Astrocyte (in vitro differentiated cells and primary cell): Measurements from ENCODE around the gene GMPR. TPM values are rescaled to one million over a fixed set of nuclear protein-coding genes. Genes with fewer than 3 reads are reported as not detected.

Experiments used
- DNase-seq: peaks from one replicate; pipeline ENCODE4 v3.0.0-alpha.2; 2010; ENCODE audit warnings: low read depth
- FAIRE-seq: peaks from 2 replicates; lab custom pipeline; 2011; peaks lifted over from hg19 to GRCh38; lab: Jason Lieb, UNC
- H2AFZ ChIP-seq: 2 replicates; pipeline ENCODE4 v1.6.0; 2012; ENCODE audit warnings: low read depth, low read length, inconsistent platforms
- H3K27ac ChIP-seq: 2 replicates; pipeline ENCODE4 v1.5.1; 2011; ENCODE audit warnings: low read depth, low read length, inconsistent platforms
- H3K27me3 ChIP-seq: 2 replicates; pipeline ENCODE4 v1.6.0; 2011; ENCODE audit warnings: low read length, inconsistent platforms; ENCODE audit not compliant: insufficient read depth
- H3K36me3 ChIP-seq: 2 replicates; pipeline ENCODE4 v1.5.1; 2011; ENCODE audit warnings: low read length, inconsistent platforms; ENCODE audit not compliant: insufficient read depth
- H3K4me1 ChIP-seq: 2 replicates; pipeline ENCODE4 v1.5.1; 2011; ENCODE audit warnings: low read length, inconsistent platforms; ENCODE audit not compliant: insufficient read depth
- H3K4me2 ChIP-seq: 2 replicates; pipeline ENCODE4 v1.6.0; 2012; ENCODE audit warnings: low read length, inconsistent platforms
- H3K4me3 ChIP-seq: 2 replicates; pipeline ENCODE4 v1.5.1; 2011; ENCODE audit warnings: low read depth, mild to moderate bottlenecking, low read length, inconsistent platforms; ENCODE audit not compliant: insufficient read depth
- H3K79me2 ChIP-seq: 2 replicates; pipeline ENCODE4 v1.6.0; 2012; ENCODE audit warnings: mild to moderate bottlenecking, low read length, inconsistent platforms; ENCODE audit not compliant: insufficient read depth
- H3K9ac ChIP-seq: 2 replicates; pipeline ENCODE4 v1.6.0; 2012; ENCODE audit warnings: mild to moderate bottlenecking, low read length, inconsistent platforms
- H3K9me3 ChIP-seq: 2 replicates; pipeline ENCODE4 v1.5.1; 2012; ENCODE audit warnings: low read depth, mild to moderate bottlenecking, low read length, inconsistent platforms; ENCODE audit not compliant: insufficient read depth
- H4K20me1 ChIP-seq: 2 replicates; pipeline ENCODE4 v1.6.0; 2012; ENCODE audit warnings: low read length, inconsistent platforms; ENCODE audit not compliant: insufficient read depth
- H3K27ac Mint-ChIP-seq: one replicate; pipeline ENCODE4 v1.8.0; 2021; ENCODE audit warnings: mild to moderate bottlenecking, mixed read lengths; ENCODE audit not compliant: unreplicated experiment
- H3K27me3 Mint-ChIP-seq: one replicate; pipeline ENCODE4 v1.8.0; 2021; ENCODE audit warnings: low read depth, mixed read lengths; ENCODE audit not compliant: unreplicated experiment
- H3K36me3 Mint-ChIP-seq: one replicate; pipeline ENCODE4 v1.8.0; 2021; ENCODE audit warnings: low read depth, mixed read lengths; ENCODE audit not compliant: unreplicated experiment
- H3K4me1 Mint-ChIP-seq: one replicate; pipeline ENCODE4 v1.8.0; 2021; ENCODE audit warnings: low read depth, mixed read lengths; ENCODE audit not compliant: unreplicated experiment
- H3K4me3 Mint-ChIP-seq: one replicate; pipeline ENCODE4 v1.8.0; 2021; ENCODE audit warnings: mild to moderate bottlenecking, moderate library complexity, mixed read lengths; ENCODE audit not compliant: unreplicated experiment
- H3K9me3 Mint-ChIP-seq: one replicate; pipeline ENCODE4 v1.8.0; 2021; ENCODE audit warnings: mild to moderate bottlenecking, mixed read lengths; ENCODE audit not compliant: unreplicated experiment
- CTCF ChIP-seq: IDR thresholded peaks from 2 replicates; pipeline ENCODE4 v1.5.1; 2011; ENCODE audit warnings: low read depth, mild to moderate bottlenecking, inconsistent platforms, low read length, moderate library complexity; ENCODE audit not compliant: insufficient read depth
- EZH2 ChIP-seq: IDR thresholded peaks from 2 replicates; pipeline ENCODE4 v1.6.1; 2012; ENCODE audit warnings: mild to moderate bottlenecking, low read length, inconsistent platforms; ENCODE audit not compliant: insufficient read depth
- total RNA-seq: library from RNA; stranded (reverse); gene quantifications from 2 replicates; pipeline ENCODE4 v1.2.1, GENCODE V29; 2021

Gene GMPR
- total RNA-seq, 1 donor from 2014 or later: 2.0 TPM

- Histone ChIP-seq H2AFZ (no peak overlapping the region), H3K4me3 (no peak overlapping the region), H3K27me3 (no peaks in the 10 kb centered on the region), H3K9ac (no peak overlapping the region), H3K36me3 (no peaks in the 10 kb centered on the region), H4K20me1 (no peaks in the 10 kb centered on the region), H3K4me1 (peaks cover 15% of the 10 kb centered on the region), H3K79me2 (no peaks in the 10 kb centered on the region), H3K27ac (no peak overlapping the region), H3K9me3 (no peaks in the 10 kb centered on the region), H3K4me2 (no peak overlapping the region)
- Mint-ChIP-seq H3K27ac (no peak overlapping the region), H3K36me3 (no peaks in the 10 kb centered on the region), H3K4me1 (peaks cover 35% of the 10 kb centered on the region), H3K27me3 (peaks cover 6% of the 10 kb centered on the region), H3K9me3 (peaks cover 5% of the 10 kb centered on the region), H3K4me3 (no peak overlapping the region)
- FAIRE-seq (no peak), DNase-seq (no peak)
- TF ChIP-seq CTCF: no peak
- no peak for TF ChIP-seq EZH2
These were observed 40.4 kb downstream of the GMPR start for GRCh38 chr6:16278750-16279149.

DNA sequence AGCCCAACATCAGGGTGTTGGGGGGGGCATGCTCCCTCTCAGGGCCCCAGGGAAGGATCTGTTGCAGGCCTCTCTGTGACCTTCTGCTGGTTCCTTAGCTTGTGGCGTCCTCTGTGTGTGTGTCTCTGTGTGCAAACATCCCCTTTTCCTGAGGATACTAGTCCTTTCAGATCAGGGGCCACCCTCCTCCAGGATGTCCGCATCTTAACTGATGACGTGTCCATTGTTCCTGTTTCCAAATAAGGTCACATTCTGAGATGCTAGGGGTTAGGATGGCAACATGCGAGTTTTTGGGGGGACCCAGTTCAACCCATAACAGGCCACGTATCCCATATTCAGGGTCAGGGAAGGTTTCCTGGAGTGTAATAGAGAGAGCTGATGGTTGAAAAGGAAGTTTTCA is 40.9 kb downstream of the GMPR start:
- Histone ChIP-seq H3K79me2 (no peaks in the 10 kb centered on the region), H3K9ac (no peak overlapping the region), H3K4me2 (no peak overlapping the region), H2AFZ (no peak overlapping the region), H3K4me3 (no peak overlapping the region), H3K9me3 (no peaks in the 10 kb centered on the region), H3K36me3 (no peaks in the 10 kb centered on the region), H4K20me1 (no peaks in the 10 kb centered on the region), H3K4me1 (peaks cover 18% of the 10 kb centered on the region), H3K27me3 (no peaks in the 10 kb centered on the region), H3K27ac (no peak overlapping the region)
- no peak overlapping the region for H3K4me3 Mint-ChIP-seq
- no peak overlapping the region for H3K27ac Mint-ChIP-seq
- no peak for FAIRE-seq
- DNase-seq: no peak
- H3K4me1 Mint-ChIP-seq: peaks cover 30% of the 10 kb centered on the region
- peaks cover 5% of the 10 kb centered on the region for H3K9me3 Mint-ChIP-seq
- H3K27me3 Mint-ChIP-seq: peaks cover 6% of the 10 kb centered on the region
- TF ChIP-seq CTCF: no peak
- no peak for TF ChIP-seq EZH2
- no peaks in the 10 kb centered on the region for H3K36me3 Mint-ChIP-seq

GRCh38 chr6:16282370-16282769 is 44.0 kb downstream of the GMPR start:
- peaks cover 16% of the 10 kb centered on the region for H3K4me1 Mint-ChIP-seq
- no peak overlapping the region for H3K4me3 ChIP-seq
- no peak for FAIRE-seq

More at GRCh38 chr6:16282370-16282769, 44.0 kb downstream of the GMPR start:
- Histone ChIP-seq H3K27me3 (no peaks in the 10 kb centered on the region), H3K27ac (no peak overlapping the region), H3K79me2 (no peaks in the 10 kb centered on the region), H3K4me2 (no peak overlapping the region), H4K20me1 (no peaks in the 10 kb centered on the region), H3K4me1 (peaks cover 14% of the 10 kb centered on the region), H2AFZ (no peak overlapping the region), H3K9me3 (no peaks in the 10 kb centered on the region), H3K9ac (no peak overlapping the region), H3K36me3 (no peaks in the 10 kb centered on the region)
- peaks cover 5% of the 10 kb centered on the region for H3K9me3 Mint-ChIP-seq
- peaks cover 13% of the 10 kb centered on the region for H3K27me3 Mint-ChIP-seq
- no peaks in the 10 kb centered on the region for H3K36me3 Mint-ChIP-seq
- H3K4me3 Mint-ChIP-seq: no peak overlapping the region
- no peak overlapping the region for H3K27ac Mint-ChIP-seq
- DNase-seq: no peak
- TF ChIP-seq CTCF: no peak
- no peak for TF ChIP-seq EZH2
